Left lobe of liver (tissue), 2 donors: ENCODE measurements around the gene PLOD3. TPM values are rescaled to one million over a fixed set of nuclear protein-coding genes. Genes with fewer than 3 reads are reported as not detected.

Source experiments
- ATAC-seq: fragments of 200-7000 bp; cut with Tn5 transposase; one replicate; pipeline ENCODE4 v1.9.1; 2020; ENCODE audit warnings: mild to moderate bottlenecking, moderate library complexity
- DNase-seq: peaks from one replicate; pipeline ENCODE4 v3.0.0-alpha.2; 2020; ENCODE audit warnings: low spot score
- total RNA-seq: library from RNA; stranded (reverse); gene quantifications from one replicate; pipeline ENCODE4 v1.2.1, GENCODE V29; 2021
- donor health status: DM: no; HTN: no; CAD: no; lungs with moderate emphysema.
- donor health status: DM: no; HTN: yes; CAD: no.

The PLOD3 gene
- total RNA-seq, 1 donor from 2014 or later: 54.8 TPM

DNA sequence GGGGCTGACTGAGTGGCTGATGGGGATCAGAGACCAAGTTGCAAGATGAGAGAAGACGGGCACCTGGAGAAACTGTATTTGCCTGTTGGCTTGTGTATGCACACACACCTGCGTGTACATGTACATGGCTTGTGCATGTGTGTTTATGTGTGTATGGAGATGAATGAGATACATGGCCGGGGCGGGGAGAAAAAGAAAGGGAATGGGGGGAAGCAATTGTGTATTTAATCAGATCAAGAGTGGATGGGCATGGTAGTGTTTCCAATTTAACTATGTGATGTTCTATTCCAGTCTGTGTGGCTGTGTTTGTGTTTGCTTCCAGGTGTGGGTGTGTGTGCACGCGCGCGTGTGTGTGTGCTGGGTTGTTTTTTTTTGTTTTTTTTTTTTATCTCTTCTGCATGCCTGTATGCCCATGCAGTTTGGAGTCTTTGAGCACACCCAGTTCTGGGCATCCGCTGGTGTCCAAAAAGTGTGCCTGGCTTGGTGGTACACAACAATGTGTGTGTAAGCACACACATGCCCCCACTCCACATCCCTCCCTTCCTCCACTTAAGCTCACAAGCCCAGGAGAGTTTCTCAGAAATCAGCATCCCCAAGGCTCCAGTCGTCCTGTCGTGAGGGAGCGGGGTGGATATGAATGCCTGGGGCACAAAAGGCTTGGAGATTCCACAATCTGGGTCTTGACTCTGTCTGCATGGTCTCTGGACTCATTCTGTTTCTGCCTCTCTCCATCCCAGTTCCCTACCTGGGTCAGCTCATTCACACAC is 49.6 kb downstream of the PLOD3 start:
- DNase-seq (no peak), ATAC-seq (no peak)

GRCh38 chr7:101166909-101167644 is 50.3 kb downstream of the PLOD3 start:
- no peak for DNase-seq
- no peak for ATAC-seq

- ATAC-seq (no peak), DNase-seq (no peak)
These were observed 50.8 kb downstream of the PLOD3 start for GRCh38 chr7:101166648-101166908.

DNA sequence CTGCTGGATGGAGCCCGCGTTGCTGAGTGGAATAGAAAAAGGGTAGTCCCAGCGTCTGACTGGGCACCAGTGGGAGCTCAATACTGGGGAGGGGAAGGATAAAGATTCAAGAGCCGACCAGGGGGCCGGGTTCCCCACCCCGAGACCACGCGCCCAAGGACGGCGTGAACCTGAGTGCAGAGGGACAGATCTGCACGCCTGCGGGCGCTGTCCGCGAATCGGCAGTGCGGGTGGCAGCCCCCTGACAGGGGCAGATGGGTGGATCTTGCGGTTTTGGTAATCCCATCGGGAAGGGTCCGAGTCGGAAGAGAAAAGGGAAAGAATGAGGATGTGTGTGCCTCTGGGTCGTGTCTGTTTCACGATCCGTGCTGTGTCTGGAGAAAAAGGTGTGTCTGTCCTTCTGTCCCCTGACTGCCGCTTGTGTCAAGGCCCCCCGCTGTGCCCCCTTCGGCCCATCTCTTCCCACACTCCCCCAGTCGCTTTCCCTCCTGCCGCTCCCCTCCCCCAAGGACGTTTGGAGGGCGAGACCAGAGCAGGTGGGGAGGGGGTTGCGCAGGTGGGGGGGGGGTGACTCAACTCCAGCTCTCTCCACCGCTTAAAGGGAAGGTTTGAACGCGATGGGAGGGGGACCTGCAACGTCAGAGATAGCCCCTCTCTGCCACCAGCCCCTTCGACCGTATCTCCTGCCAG is 51.3 kb downstream of the PLOD3 start:
- no peak for DNase-seq
- ATAC-seq: no peak

GRCh38 chr7:101165075-101165957 is 52.1 kb downstream of the PLOD3 start, which contains the start of gene VGF:
VGF (minus strand) TSS chr7:101165569; CDS start chr7:101164843, 726 bp downstream.
- ATAC-seq: peak; percentile 90
- DNase-seq: peak; percentile 87

DNA sequence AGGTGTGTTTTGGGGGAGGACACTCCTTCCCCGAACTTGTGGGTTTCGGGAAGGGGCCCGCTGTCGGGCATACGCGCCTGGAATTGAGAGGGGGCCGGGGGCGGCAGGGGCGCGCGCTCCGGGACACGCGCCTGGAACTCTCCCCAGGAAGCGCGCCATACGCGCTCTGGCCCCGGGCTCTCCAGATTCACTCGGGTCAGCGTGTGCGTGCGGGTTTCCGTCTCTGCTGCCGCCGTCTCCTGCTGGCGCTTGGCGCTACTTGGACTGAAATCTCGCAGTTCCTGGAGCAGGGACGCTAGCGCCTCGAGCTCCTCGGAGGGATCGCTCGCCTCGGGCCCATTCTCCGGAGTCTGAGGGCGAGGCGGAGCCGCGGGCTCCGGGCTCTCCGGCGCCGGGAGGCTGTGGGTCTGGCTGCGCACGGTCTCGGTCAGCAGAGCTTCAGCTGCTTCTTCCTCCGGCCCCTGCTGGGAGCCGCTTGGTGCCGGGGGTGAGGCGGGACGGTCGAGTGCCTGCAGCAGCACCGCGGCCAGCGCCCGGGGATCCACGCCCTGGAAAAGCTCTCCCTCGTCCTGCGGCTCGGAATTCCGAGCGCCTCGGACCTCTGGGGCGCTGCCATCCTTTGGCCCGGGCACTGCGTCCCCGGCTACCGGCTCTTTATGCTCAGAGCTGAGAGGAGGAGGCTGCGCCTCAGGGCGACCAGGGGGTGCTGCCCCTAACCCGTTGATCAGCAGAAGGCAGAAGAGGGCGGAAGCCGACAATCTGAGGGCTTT is 53.1 kb downstream of the PLOD3 start:
- DNase-seq (no peak), ATAC-seq (peak; percentile 54)

GRCh38 chr7:101163279-101164070 is 53.9 kb downstream of the PLOD3 start:
- no peak for DNase-seq
- no peak for ATAC-seq

DNA sequence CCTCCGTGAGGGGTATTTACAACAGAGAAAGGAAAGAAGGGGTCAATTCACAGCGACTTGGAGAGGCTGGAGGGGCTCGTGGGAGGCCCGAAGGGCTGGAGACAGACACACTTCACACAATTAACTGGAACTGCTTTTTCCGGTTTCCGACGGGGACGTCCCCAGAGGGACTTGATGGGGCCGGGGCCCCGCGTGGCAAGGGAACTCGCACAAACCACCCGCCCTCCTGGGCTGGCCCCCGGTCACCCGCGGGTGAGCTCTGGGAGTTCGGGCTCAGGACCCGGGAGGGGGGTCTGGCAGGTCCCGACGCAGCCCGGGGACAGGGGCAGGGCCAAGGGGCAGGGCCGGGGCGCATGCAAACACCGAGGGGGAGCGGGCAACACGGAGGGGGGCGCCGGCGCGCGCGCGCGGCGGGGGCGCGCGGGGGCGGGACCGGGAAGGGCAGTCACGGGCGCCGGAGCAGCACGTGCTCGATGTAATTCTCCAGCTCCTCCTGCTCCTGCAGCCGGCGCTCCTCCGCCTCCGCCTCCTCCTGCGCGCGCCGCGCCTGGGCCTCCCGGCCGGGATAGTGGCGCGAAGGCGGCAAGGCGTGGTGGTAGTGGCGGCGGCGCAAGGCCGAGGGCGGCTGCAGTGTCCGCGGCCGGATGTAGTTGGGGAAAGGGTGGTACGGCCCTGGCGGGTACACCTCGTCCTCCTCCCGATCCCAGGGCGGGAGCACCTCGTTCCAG is 54.7 kb downstream of the PLOD3 start:
- peak; percentile 6 for ATAC-seq
- DNase-seq: no peak

- no peak for DNase-seq
- ATAC-seq: no peak
These were observed 55.5 kb downstream of the PLOD3 start for GRCh38 chr7:101161692-101162471.

DNA sequence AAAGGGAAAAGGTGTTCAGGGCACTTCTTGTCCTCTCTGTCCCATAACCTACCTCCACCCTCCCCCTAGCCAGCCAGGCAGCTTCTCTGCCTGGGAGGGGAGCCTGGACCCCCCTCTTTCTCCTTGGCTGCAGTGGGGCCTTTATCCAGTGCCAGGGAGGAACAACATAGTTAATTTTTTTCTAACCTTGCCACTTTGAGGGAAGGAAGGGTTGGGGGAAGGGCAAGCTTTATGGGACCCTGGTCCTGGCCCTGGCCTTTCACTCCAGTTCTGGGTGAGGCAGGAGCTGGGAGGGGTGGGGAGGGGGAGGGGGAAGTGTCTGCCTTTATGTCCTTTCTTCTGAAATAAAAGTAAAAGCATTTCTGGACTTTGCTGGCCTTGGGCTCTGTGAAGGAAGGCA is 56.5 kb downstream of the PLOD3 start:
- ATAC-seq: no peak
- no peak for DNase-seq

DNA sequence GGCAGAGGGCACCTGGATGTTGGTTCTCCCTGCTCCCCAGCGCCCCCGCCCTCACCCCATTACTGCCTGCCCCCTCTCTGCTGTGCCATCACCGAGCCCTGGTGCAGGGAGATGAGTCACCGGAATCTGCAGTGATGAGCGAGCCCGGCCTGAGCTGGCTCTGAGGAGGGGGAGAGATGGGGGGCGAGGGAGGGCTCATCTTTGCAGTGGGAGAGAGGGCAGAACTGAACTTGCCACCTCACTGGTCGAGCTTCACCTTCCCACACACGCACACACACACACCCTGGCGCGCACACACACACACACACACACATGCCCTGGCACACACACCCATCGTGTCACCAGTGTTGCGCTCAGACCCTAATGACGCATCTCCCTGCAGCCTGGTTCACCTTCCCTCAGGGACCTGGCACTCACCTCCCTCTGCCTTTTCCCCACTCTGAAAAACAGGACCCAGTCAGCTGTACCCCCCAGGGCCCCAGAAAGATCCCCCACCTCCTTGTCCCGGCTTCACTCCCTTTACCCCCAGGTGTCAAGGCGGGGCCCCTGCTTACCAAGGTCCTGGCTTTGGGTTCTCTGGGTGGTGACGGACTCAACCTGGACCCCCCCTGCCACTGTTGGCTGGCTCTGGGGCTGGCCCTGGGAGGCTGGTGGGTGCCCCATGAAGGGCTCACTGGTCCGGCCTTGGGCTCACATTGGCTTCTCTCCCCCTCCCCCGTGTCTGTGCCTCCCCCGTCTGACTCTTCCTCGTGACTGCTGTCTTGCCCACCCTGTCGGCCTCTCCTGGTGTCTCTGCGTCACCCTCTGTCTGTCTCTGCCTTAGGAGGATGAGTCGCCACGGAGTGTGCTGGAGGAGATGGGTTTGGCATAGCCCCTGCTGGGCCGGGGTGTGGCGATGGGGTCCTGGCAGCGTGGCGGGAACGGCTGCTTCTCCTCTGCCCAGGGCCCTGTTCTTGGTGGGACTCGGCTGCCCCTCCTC is 57.4 kb downstream of the PLOD3 start:
- no peak for ATAC-seq
- no peak for DNase-seq

- no peak for DNase-seq
- no peak for ATAC-seq
These were observed 60.4 kb downstream of the PLOD3 start for GRCh38 chr7:101156866-101157589.

GRCh38 chr7:101156277-101156676 is 61.1 kb downstream of the PLOD3 start:
- no peak for ATAC-seq
- DNase-seq: no peak
